Dendritic cell treated with granulocyte-macrophage colony-stimulating factor and Interleukin-4, amounts not matched to agents 40 ng/mL and 50 ng/mL, for 4 days (primary cell): ENCODE results near the gene CCDC117.
"Not testable (repeated sequence)": the region's sequence is repeated elsewhere in the genome, so short reads cannot be mapped to it uniquely, and the experiment has no call there.

Experiments
- H3K27ac Mint-ChIP-seq: one replicate; pipeline ENCODE4 v1.8.0; 2022; ENCODE audit warnings: mild to moderate bottlenecking, mixed read lengths
- H3K27me3 Mint-ChIP-seq: one replicate; pipeline ENCODE4 v1.8.0; 2022; ENCODE audit warnings: mild to moderate bottlenecking, mixed read lengths
- H3K36me3 Mint-ChIP-seq: one replicate; pipeline ENCODE4 v1.8.0; 2022; ENCODE audit warnings: low read depth, mixed read lengths
- H3K4me1 Mint-ChIP-seq: one replicate; pipeline ENCODE4 v1.8.0; 2022; ENCODE audit warnings: low read depth, mixed read lengths
- H3K4me3 Mint-ChIP-seq: one replicate; pipeline ENCODE4 v1.8.0; 2022; ENCODE audit warnings: mild to moderate bottlenecking, moderate library complexity, mixed read lengths
- H3K9me3 Mint-ChIP-seq: one replicate; pipeline ENCODE4 v1.8.0; 2022; ENCODE audit warnings: mixed read lengths
- intact Hi-C: fragments of 100-400 bp; cut with micrococcal nuclease; formaldehyde crosslinking; loops from one replicate; pipeline ENCODE4 v1.15.0; 2022

The CCDC117 gene

DNA sequence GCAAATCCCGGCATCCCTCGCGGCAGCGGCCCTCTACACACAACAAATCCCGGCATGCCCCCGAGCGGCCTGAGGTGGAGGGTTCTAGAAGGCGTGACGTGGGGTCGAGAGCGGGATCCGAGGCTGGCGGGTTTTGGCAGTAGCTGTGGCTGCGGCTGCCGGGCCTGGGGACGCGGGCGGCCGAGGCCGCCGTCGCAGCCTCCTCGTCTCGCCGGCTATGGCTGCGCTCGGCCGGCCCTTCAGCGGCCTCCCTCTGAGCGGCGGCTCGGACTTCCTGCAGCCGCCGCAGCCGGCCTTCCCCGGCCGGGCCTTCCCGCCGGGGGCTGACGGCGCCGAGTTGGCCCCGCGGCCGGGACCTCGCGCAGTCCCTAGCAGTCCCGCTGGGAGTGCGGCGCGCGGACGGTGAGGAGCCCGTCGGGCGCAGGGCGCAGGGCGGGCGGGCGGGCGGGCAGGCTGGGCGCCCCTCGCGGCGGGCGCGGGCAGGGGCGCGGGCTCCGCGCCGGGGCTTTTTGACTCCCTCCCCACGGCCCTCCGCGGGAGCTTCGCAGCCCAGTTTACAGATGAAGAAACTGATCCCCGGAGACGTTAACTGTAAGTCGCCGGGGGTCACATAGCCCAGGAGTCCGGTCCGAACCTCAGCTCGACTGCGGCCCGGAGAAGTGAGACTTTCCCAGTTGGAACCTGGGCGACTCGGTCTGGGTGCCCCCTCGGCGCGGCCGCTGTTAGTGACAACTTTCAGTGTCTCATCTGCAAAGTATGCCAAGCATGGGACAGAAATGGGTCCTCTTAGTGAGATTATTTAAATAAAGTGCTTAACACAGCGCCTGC lies at the start of gene CCDC117:
CCDC117 (plus strand) TSS at position 63 of the 828 bp plus-strand sequence; CDS start at position 218, 155 bp downstream.
- no peaks in the 10 kb centered on the region for H3K9me3 Mint-ChIP-seq
- H3K4me1 Mint-ChIP-seq: peaks cover 29% of the 10 kb centered on the region
- intact Hi-C loops: loop anchor here (1.0 kb wide), 1 partner anchor 31 kb away; the partner anchor contains the start of gene HSCB
- H3K4me3 Mint-ChIP-seq: peak within 1 kb of the TSS; percentile 76
- H3K27me3 Mint-ChIP-seq: no peaks in the 10 kb centered on the region
- peak within 1 kb of the TSS; percentile 86 for H3K27ac Mint-ChIP-seq
- peaks cover 43% of the 10 kb centered on the region for H3K36me3 Mint-ChIP-seq

GRCh38 chr22:28728002-28728401 lies 44.5 kb upstream of the CCDC117 start:
- Mint-ChIP-seq H3K36me3 (peaks cover 95% of the 10 kb centered on the region), H3K27me3 (no peaks in the 10 kb centered on the region), H3K27ac (no peak overlapping the region), H3K4me1 (no peaks in the 10 kb centered on the region), H3K9me3 (no peaks in the 10 kb centered on the region), H3K4me3 (no peak overlapping the region)
- intact Hi-C loops: no loop called here

GRCh38 chr22:28728621-28729313 lies 43.7 kb upstream of the CCDC117 start:
- peaks cover 95% of the 10 kb centered on the region for H3K36me3 Mint-ChIP-seq
- no peaks in the 10 kb centered on the region for H3K27me3 Mint-ChIP-seq
- H3K27ac Mint-ChIP-seq: peak overlapping the region; percentile 39
- no peak overlapping the region for H3K4me3 Mint-ChIP-seq
- intact Hi-C loops: no loop called here
- H3K9me3 Mint-ChIP-seq: no peaks in the 10 kb centered on the region
- no peaks in the 10 kb centered on the region for H3K4me1 Mint-ChIP-seq

DNA sequence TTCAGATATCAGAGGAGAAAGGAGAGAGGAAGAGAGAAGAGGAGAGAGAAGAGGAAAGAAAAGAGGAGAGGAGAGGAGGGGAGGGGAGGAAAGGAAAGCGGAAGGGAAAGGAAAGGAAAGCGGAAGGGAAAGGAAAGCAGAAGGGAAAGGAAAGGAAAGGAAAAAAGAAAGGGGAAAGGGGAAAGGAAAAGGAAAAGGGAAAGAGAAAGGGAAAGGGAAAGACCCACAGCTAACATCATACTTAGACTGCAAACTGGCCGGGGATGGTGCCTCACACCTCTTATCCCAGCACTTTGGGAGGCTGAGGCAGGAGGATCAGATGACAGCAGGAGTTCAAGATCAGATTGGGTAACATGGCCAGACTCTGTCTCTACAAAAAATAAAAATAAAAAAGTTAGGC lies 42.3 kb upstream of the CCDC117 start:
- peaks cover 93% of the 10 kb centered on the region for H3K36me3 Mint-ChIP-seq
- intact Hi-C loops: no loop called here
- no peak overlapping the region for H3K27ac Mint-ChIP-seq
- no peaks in the 10 kb centered on the region for H3K4me1 Mint-ChIP-seq
- H3K4me3 Mint-ChIP-seq: no peak overlapping the region
- H3K27me3 Mint-ChIP-seq: no peaks in the 10 kb centered on the region
- H3K9me3 Mint-ChIP-seq: no peaks in the 10 kb centered on the region

DNA sequence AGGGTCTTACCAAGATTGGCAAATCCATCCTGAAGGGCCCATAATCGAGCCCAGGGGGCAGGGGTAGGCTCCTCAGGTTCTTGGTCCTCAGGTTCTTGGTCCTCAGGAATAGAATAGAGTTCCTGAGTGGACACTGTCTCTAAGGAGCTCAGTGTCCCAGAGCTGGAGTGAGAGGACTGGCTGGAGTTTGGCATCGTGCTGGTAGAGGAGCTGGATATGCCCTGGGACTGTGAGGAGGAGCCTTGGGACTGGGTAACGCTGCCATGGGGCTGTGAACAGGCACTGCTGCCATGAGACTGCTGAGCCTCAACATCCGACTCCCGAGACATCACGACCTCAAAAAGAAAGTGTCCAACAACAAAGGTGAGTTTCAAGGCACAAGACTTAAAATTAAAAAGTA lies 38.1 kb upstream of the CCDC117 start:
- intact Hi-C loops: no loop called here
- Mint-ChIP-seq H3K4me3 (no peak overlapping the region), H3K27ac (no peak overlapping the region), H3K4me1 (peaks cover 10% of the 10 kb centered on the region), H3K36me3 (peaks cover 65% of the 10 kb centered on the region), H3K27me3 (no peaks in the 10 kb centered on the region), H3K9me3 (no peaks in the 10 kb centered on the region)

- no peak overlapping the region for H3K27ac Mint-ChIP-seq
- peaks cover 48% of the 10 kb centered on the region for H3K36me3 Mint-ChIP-seq
- intact Hi-C loops: no loop called here
- no peak overlapping the region for H3K4me3 Mint-ChIP-seq
- no peaks in the 10 kb centered on the region for H3K27me3 Mint-ChIP-seq
- H3K4me1 Mint-ChIP-seq: peaks cover 23% of the 10 kb centered on the region
- H3K9me3 Mint-ChIP-seq: no peaks in the 10 kb centered on the region
Measured at GRCh38 chr22:28736301-28737155, 36.0 kb upstream of the CCDC117 start.

- peaks cover 48% of the 10 kb centered on the region for H3K36me3 Mint-ChIP-seq
- no peaks in the 10 kb centered on the region for H3K27me3 Mint-ChIP-seq
- H3K27ac Mint-ChIP-seq: no peak overlapping the region
- intact Hi-C loops: no loop called here
- H3K9me3 Mint-ChIP-seq: no peaks in the 10 kb centered on the region
- H3K4me3 Mint-ChIP-seq: no peak overlapping the region
- peaks cover 30% of the 10 kb centered on the region for H3K4me1 Mint-ChIP-seq
Measured at GRCh38 chr22:28737701-28738100, 34.8 kb upstream of the CCDC117 start.

GRCh38 chr22:28738876-28739275 lies 33.6 kb upstream of the CCDC117 start:
- Mint-ChIP-seq H3K36me3 (peaks cover 45% of the 10 kb centered on the region), H3K4me1 (peaks cover 41% of the 10 kb centered on the region), H3K27ac (peak overlapping the region; percentile 27)
- intact Hi-C loops, H3K4me3 Mint-ChIP-seq, H3K9me3 Mint-ChIP-seq, H3K27me3 Mint-ChIP-seq: not testable (repeated sequence)

GRCh38 chr22:28741200-28741784 lies 31.2 kb upstream of the CCDC117 start:
- H3K27me3 Mint-ChIP-seq: no peaks in the 10 kb centered on the region
- intact Hi-C loops: loop anchor here (5.0 to 10.0 kb wide), 2 partner anchors 64 to 86 kb away; partner anchors contain the start of gene XBP1

GRCh38 chr22:28741785-28742561 lies 30.5 kb upstream of the CCDC117 start, which contains the start of the genes CHEK2 and HSCB:
Gene CHEK2 (minus strand): TSS chr22:28741820. CDS start chr22:28734721, 7,099 bp downstream.
Gene HSCB (plus strand): TSS chr22:28742039. CDS start chr22:28742096, 57 bp downstream.
- H3K27me3 Mint-ChIP-seq: no peaks in the 10 kb centered on the region
- intact Hi-C loops: loop anchor here (1.0 to 10.0 kb wide), 4 partner anchors 18 to 85 kb away; partner anchors contain the start of genes CCDC117 and XBP1
- H3K4me3 Mint-ChIP-seq: peak within 1 kb of the TSS; percentile 99
- peaks cover 60% of the 10 kb centered on the region for H3K36me3 Mint-ChIP-seq
- no peaks in the 10 kb centered on the region for H3K9me3 Mint-ChIP-seq
- H3K27ac Mint-ChIP-seq: peak within 1 kb of the TSS; percentile 95
- H3K4me1 Mint-ChIP-seq: peaks cover 42% of the 10 kb centered on the region

More at GRCh38 chr22:28741200-28741784, 31.2 kb upstream of the CCDC117 start:
- Mint-ChIP-seq H3K4me1 (peaks cover 42% of the 10 kb centered on the region), H3K9me3 (no peaks in the 10 kb centered on the region), H3K36me3 (peaks cover 59% of the 10 kb centered on the region), H3K4me3 (peak overlapping the region; percentile 99), H3K27ac (peak overlapping the region; percentile 95)

DNA sequence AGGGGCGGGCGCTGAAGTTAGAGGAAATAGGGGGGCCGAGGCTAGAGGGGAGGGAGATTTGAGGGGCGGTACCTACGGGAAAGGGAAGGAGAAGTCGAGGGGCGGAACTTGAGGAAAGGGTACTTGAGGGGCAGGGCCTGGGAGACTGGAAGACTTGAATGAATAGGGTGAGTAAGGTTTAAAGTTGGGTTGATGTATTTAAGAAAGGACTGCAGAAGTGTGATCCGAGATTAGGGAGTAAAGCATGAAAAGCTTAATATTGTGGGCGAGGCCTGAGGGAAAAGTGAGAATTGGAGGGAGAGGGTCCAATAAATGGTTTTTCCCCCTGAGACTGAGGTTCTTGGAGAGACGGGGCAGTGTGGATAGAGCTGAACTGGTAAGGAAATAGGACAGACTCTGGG lies 29.9 kb upstream of the CCDC117 start:
- peaks cover 42% of the 10 kb centered on the region for H3K4me1 Mint-ChIP-seq
- H3K9me3 Mint-ChIP-seq: no peaks in the 10 kb centered on the region
- H3K27ac Mint-ChIP-seq: peak overlapping the region; percentile 95
- H3K27me3 Mint-ChIP-seq: no peaks in the 10 kb centered on the region
- intact Hi-C loops: loop anchor here (1.0 to 10.0 kb wide), 4 partner anchors 18 to 85 kb away; partner anchors contain the start of genes CCDC117 and XBP1
- peak overlapping the region; percentile 99 for H3K4me3 Mint-ChIP-seq
- peaks cover 60% of the 10 kb centered on the region for H3K36me3 Mint-ChIP-seq

DNA sequence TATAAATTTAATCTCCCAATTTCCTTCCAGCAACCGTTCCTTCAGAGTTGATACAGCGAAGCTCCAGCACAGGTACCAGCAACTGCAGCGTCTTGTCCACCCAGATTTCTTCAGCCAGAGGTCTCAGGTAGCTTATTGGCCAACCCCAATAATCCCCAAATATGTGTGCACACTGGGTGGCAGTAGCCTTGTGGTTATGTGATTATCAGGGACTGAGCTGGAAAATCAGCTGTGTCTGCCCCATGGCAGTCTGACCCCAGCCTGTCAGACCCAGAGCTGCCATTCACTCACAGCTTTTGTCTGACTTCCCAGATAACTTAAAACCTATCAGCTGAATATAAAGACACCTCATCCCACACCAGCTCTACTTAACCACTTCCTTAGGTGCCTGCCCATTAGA lies 28.6 kb upstream of the CCDC117 start:
- intact Hi-C loops: loop anchor here (5.0 to 10.0 kb wide), 2 partner anchors 61 to 83 kb away; partner anchors contain the start of gene XBP1
- Mint-ChIP-seq H3K4me1 (peaks cover 45% of the 10 kb centered on the region), H3K27ac (no peak overlapping the region), H3K27me3 (no peaks in the 10 kb centered on the region), H3K36me3 (peaks cover 70% of the 10 kb centered on the region), H3K9me3 (no peaks in the 10 kb centered on the region), H3K4me3 (no peak overlapping the region)
